Measurements from ENCODE around the gene HOXD10.

The HOXD10 gene

DNA sequence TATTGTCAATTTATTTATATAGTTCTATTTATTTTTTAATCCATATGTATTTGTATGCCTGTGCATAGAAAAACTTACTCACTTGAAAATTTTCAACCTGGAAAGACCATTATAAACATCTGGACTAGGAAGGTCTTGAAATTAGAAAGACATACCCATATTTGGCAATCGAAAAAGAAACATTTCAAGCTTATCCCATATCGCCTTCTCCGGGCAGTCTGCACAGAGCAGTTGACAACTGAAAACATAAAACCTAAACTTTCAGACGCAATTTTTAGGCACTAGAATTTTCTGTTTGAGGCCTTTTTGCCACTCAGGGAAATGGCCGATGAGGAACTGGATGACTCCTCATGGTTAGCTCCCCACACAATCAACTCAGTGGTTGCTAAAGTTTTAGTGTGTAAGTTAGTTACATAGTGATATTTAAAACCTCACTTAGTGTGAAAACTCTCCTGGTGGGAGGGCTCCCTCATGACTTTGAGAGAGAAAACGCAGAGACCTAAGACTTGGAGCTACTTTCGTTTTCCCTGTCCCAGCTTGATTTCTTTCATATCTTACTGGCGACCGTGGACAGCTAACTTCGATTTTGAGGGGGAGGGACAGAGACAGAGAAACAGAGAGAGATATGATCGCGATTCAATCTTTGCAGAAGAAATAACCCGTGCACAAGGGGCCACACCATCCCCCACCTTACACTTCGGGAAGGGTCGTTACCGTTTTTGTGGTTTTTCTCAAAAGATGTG lies 20.2 kb upstream of the HOXD10 start:
- DNase-seq: no peak

DNA sequence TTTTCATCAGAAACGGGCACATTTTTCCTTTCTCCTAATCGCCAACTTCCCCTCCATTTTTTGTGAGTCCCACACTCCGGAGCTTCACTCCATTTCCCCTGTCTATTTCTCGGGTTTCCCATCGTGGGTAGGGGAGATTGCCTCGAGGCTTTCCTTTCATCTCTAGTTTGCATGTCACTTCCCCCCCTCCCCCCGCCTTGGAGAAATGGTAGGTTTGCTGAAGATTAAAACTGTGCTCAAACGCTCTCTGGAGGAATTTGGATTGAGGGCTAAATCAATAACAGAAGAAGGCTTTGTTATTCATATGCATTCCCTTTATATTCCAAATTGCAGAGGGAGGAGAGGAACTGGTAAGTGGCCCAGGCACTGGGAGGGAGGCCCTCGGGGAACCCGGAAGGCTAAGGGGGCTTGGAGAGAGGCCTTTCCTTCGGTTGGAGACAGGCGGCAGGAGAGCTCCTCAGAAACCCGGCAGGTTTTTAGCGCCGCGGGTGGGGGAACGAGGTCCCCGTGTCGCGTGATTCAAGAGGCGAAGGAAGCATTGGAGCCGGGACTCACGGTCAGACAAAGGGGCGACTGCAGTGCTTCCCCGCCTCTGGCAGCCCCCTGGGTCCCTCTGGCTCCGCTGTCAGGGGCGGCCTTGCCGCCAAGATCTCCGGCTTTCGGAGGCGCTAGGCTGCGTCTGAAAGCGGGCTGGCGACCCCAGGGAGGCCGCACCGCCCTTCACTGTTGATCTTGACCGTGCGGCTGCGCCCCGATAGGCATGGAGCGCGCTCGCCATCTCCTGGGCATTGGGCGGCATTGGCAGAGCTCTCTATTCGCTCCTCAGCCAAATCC lies 19.4 kb upstream of the HOXD10 start:
- peak; percentile 56 for DNase-seq

GRCh38 chr2:176097820-176098365 lies 18.7 kb upstream of the HOXD10 start:
- no peak for DNase-seq

DNA sequence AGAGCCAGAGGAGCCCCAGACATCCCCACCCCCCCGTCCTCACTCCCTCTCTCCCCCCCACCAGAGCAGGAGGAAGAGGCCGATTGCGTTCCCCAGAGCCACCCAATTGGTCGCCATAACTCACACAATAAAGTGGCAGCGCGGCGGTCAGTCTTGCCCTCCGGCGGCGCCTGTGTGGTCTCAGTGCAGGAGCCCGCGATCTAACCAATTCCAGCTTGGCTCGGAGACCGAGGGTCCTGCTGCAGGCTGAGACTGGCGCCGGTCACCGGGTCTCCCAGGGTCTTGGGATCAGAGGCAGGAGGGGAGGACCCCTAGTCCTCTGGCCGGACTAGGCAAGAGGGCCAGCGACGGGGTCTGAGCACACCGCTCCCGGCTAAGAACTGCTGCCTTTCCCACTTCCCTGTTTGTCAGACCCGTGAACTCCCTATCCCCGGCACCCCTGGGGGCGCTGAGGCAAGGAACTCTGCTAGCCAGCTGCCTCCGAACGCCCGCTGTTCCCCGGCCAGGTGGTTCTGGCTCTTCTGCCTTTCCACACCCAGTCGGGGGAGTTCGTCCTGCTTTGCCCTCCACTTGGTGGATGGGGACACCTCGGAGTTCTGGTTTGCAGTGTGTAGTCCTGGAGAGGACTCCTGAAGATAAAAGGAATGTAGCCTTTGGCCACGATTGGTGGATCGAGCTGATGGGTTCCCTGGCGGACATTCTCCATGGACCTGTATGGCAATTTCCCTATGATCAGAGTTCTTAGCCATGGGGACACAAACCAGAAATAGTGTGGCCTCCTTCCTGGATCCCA lies 18.0 kb upstream of the HOXD10 start:
- no peak for DNase-seq

GRCh38 chr2:176099159-176099727 lies 17.3 kb upstream of the HOXD10 start:
- no peak for DNase-seq

DNA sequence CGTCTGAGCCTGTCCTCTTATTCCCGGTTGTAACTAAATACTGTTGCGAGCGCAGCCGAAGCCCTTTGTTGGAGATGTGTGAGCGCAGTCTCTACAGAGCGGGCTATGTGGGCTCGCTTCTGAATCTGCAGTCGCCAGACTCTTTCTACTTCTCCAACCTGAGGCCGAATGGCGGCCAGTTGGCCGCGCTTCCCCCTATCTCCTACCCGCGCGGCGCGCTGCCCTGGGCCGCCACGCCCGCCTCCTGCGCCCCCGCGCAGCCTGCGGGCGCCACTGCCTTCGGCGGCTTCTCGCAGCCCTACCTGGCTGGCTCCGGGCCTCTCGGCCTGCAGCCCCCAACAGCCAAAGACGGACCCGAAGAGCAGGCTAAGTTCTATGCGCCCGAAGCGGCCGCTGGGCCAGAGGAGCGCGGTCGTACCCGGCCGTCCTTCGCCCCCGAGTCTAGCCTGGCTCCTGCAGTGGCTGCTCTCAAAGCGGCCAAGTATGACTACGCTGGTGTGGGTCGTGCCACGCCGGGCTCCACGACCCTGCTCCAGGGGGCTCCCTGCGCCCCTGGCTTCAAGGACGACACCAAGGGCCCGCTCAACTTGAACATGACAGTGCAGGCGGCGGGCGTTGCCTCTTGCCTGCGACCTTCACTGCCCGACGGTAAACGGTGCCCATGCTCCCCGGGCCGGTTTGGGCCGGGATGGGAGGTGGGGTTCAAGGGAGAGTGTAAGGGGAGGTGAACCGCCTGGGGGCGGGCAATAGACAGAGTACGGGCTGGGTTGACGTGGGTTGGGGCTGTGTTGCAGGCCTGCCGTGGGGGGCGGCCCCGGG lies 16.6 kb upstream of the HOXD10 start, which contains the start of gene HOXD12:
TSS of gene HOXD12 (plus strand) at position 68 of the 819 bp plus-strand sequence. CDS start at position 75, 7 bp downstream.
- no peak for DNase-seq

- no peak for DNase-seq
Measured at GRCh38 chr2:176100547-176101140, 15.9 kb upstream of the HOXD10 start.

GRCh38 chr2:176101216-176101830 lies 15.3 kb upstream of the HOXD10 start:
- no peak for DNase-seq

- DNase-seq: no peak
Measured at GRCh38 chr2:176101842-176102241, 14.7 kb upstream of the HOXD10 start.

- no peak for DNase-seq
Measured at GRCh38 chr2:176102309-176102866, 14.2 kb upstream of the HOXD10 start.

DNA sequence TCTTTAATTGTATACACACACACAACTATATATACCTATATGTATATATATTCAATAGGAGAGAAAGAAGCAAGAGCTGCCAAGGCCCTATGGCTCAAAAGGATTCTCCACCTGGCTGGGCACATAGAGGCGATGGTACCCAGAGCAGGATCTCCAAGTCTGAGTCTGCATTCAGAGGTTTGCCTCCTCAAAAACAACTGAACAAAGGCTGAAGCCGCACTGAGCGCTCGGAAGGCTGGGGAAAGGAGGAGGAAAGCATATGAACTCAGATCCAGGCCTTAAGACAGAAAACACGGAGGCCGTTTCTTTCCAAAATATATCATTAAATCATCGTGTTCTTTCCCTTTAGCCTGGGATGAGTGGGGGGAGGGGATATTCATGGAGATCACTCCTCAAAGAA lies 13.4 kb upstream of the HOXD10 start:
- no peak for DNase-seq

DNA sequence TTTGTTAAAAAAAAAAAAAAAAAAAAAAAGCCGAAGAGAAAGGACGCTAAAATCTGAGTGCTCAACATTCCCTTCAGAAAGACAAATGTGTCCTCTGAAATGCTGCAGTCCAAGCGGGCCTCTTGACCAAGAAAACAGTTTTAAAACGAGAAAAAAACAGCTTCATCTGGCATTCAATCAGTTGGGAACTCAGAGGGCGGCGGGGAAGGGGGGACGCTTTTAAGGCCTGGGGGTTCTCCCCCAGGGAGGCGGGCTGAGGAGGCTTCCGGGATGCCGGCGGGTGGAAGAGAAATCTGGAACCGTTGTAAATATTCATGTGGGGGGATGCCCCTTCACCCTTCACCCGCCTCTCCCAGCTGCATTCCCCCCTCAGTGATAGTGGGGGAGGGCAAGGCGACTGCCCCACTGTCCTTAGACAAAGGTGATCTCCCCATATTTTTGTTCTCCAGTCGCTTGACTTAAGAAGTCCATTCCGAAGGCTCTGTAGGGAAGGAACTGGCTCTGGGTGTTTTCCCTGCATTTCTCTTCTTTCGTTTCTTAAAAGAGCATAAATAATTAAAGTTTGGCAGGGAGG lies 12.7 kb upstream of the HOXD10 start:
- DNase-seq: no peak

DNA sequence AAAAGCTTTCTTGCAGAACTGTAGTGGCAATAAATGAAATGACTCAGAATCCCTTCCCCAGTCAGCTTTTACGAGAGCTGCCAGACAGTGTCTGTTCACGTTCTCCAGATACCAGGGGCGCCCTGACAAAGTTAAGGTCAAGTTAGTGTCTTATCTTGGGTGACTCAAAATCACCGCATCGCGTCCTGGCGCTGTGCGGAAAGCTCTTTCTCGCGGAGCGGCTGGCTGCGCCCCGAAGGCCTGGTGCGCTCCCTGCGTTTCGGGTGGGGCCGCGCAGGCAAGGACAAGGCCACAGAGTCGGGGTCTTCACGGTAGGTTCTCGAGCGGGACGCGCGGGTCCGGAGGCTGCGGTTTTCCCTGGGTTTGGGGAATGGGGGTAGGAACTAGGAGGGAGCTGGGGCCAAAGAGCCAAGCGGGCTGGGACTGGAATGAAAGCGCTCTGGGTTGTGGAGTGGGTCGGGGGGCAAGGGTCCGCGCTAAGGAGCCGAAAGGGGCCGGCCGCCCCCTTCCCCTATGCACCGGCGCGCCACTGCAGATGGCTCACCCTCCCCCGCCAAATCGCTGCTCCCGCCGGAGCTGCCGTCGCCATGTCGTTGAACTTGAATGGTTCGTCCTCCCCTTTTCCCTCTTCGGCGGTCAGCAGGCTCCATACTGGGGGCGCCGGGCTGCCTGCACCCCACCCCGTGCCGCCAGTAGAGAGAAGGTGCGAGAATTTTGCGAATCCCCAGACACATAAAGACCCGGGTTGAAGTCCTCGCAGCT lies 12.1 kb upstream of the HOXD10 start:
- DNase-seq: no peak

DNA sequence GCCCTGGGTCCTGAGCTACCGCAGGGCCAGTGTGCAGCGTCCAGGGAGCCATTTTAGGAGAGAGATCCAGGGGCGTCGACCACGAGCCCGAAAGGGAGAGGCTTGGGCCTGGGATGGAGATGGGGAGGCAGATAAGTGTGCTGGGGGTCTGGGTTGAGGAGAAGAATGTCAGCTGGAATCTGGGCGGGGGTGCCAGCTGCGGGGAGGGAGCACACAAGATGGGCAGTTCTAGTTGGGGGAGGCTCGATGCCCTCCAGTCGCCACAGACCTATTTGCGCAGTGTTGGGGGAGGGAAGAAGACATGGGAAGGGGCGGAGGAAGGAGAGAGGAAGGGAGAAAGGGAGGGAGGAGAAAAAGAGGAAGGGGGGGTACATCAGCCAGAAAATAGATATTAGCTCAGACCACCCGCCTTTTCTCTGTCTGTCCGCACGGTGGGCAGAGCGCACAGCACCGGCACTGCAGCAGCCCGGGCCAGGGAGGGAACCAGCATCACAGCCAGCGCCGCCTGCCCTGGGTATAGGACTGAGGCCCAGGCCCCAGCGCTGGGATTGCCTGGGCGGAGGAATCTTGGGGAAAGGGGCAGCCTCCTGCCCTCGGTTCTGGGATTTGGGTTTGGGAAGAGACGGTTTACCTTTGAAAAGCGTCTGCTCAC lies 11.4 kb upstream of the HOXD10 start:
- DNase-seq: no peak

- DNase-seq: no peak
Measured at GRCh38 chr2:176105730-176106580, 10.6 kb upstream of the HOXD10 start.

GRCh38 chr2:176106581-176107539 lies 9.7 kb upstream of the HOXD10 start, which contains the start of gene HOXD11:
Gene HOXD11, plus strand, starts transcription at chr2:176107280. Its CDS starts 76 bp downstream, at chr2:176107356.
- DNase-seq: no peak
